Heart left ventricle (tissue), 13 donors: ENCODE results near the gene ARHGEF37.

Experiments
- CTCF ChIP-seq, 12 donors: fragments of 200-600 bp; sonication (generic) in 4 of 12; IDR thresholded peaks; one replicate each; pipeline versions ENCODE4 v1.5.0 to v1.8.0; 2018 to 2022; ENCODE audit warnings: antibody characterized with exemption in 12 of 12, mild to moderate bottlenecking in 5 of 12
- POLR2A ChIP-seq, 2 donors: fragments of 450-650 bp; IDR thresholded peaks; one replicate each; pipeline ENCODE4 v1.6.1; 2017; ENCODE audit warnings: antibody characterized with exemption in 2 of 2, mild to moderate bottlenecking in 2 of 2, moderate library complexity in 2 of 2
- donor health status: ischemic (EF 13 %, LVEDD 7.1; RV severe dilation, severe dysfunction).
- donor health status: DM: no; HTN: yes; CAD: no.
- donor health status: DM: no; HTN: no; CAD: no.
- donor health status: ischemic (EF 25% LVEDD 6.9; RV normal size, moderate dysfunction).
- donor health status: ischemic (EF 25% LVEDD 5.7; RV mildly dilated, moderate dysfunction).
- donor health status: ischemic (EF 35%, LVEDD 5.7; RV mildly dilated, moderate dysfunction).
- donor health status: nonischemic (EF 11% LVEDD 7.7; RV severe dilation, severe dysfunction).
- donor health status: DM: yes; HTN: yes; CAD: no.
- donor health status: PGD.
- donor health status: ischemic (EF 29% LVEDD 5.4; RV normal size, mild dysfunction).
- donor health status: nonischemic (EF 23%, LVEDD 6.1; RV moderate dilation, normal function).

- no peak for TF ChIP-seq CTCF (IDR thresholded peaks at IDR 0.05)
- TF ChIP-seq POLR2A (IDR thresholded peaks at IDR 0.05), result no peak
Measured at GRCh38 chr5:149584121-149584520, 2.8 kb downstream of the ARHGEF37 start.
